ENCODE measurements around the gene LRRC8C. TPM values are rescaled to one million over a fixed set of nuclear protein-coding genes. Genes with fewer than 3 reads are reported as not detected.
"Not testable (repeated sequence)": the region's sequence is repeated elsewhere in the genome, so short reads cannot be mapped to it uniquely, and the experiment has no call there.

LRRC8C gene
- total RNA-seq, 2 donors from 2014 or later: 9.0 to 11.5 TPM

GRCh38 chr1:89627596-89627962 is 5.3 kb upstream of the LRRC8C start:
- no peaks in the 10 kb centered on the region for H3K9me3 ChIP-seq
- H3K27me3 ChIP-seq: no peaks in the 10 kb centered on the region
- H3K36me3 ChIP-seq: no peaks in the 10 kb centered on the region
- peaks cover 0 to 15% of the 10 kb centered on the region in 2 donors for H3K4me1 ChIP-seq
- no peak overlapping the region for H3K4me3 ChIP-seq
- DNase-seq (ENCODE audit: low spot score): no peak
- TF ChIP-seq CTCF (IDR thresholded peaks at IDR 0.05): no peak
- no peak overlapping the region for H3K27ac ChIP-seq

GRCh38 chr1:89629146-89629545 is 3.8 kb upstream of the LRRC8C start:
- H3K36me3 ChIP-seq: no peaks in the 10 kb centered on the region
- no peak for DNase-seq (ENCODE audit: low spot score)
- TF ChIP-seq CTCF (IDR thresholded peaks at IDR 0.05): no peak
- H3K4me1 ChIP-seq: peaks cover 0 to 15% of the 10 kb centered on the region in 2 donors
- H3K27ac ChIP-seq: no peak overlapping the region
- no peaks in the 10 kb centered on the region for H3K27me3 ChIP-seq
- no peaks in the 10 kb centered on the region for H3K9me3 ChIP-seq
- no peak overlapping the region for H3K4me3 ChIP-seq

- H3K27ac ChIP-seq; DNase-seq (ENCODE audit: low spot score); H3K4me3 ChIP-seq; H3K9me3 ChIP-seq; H3K27me3 ChIP-seq; H3K36me3 ChIP-seq: not testable (repeated sequence)
- peaks cover 0 to 20% of the 10 kb centered on the region in 2 donors for H3K4me1 ChIP-seq
Measured at GRCh38 chr1:89629600-89629999, 3.3 kb upstream of the LRRC8C start.

GRCh38 chr1:89630048-89630447 is 2.9 kb upstream of the LRRC8C start:
- H3K4me3 ChIP-seq: no peak overlapping the region
- H3K9me3 ChIP-seq: no peaks in the 10 kb centered on the region
- no peaks in the 10 kb centered on the region for H3K36me3 ChIP-seq
- H3K27ac ChIP-seq: no peak overlapping the region
- no peak for DNase-seq (ENCODE audit: low spot score)
- TF ChIP-seq CTCF (IDR thresholded peaks at IDR 0.05): no peak
- no peaks in the 10 kb centered on the region for H3K27me3 ChIP-seq
- peaks cover 0 to 23% of the 10 kb centered on the region in 2 donors for H3K4me1 ChIP-seq

GRCh38 chr1:89631816-89632656 is 884 bp upstream of the LRRC8C start:
- Histone ChIP-seq H3K9me3 (no peaks in the 10 kb centered on the region), H3K36me3 (no peaks in the 10 kb centered on the region), H3K4me3 (peak overlapping the region; percentile 96 to 97), H3K4me1 (peaks cover 0 to 43% of the 10 kb centered on the region in 2 donors), H3K27ac (peak overlapping the region; percentile 94 to 97), H3K27me3 (no peaks in the 10 kb centered on the region)
- no peak for TF ChIP-seq CTCF (IDR thresholded peaks at IDR 0.05)
- DNase-seq (ENCODE audit: low spot score): no peak

- no peak for TF ChIP-seq CTCF (IDR thresholded peaks at IDR 0.05)
Measured at GRCh38 chr1:89633248-89633799, 404 bp downstream of the LRRC8C start.

More at GRCh38 chr1:89633248-89633799, 404 bp downstream of the LRRC8C start:
- no peaks in the 10 kb centered on the region for H3K36me3 ChIP-seq
- H3K27ac ChIP-seq: peak overlapping the region; percentile 94 to 97
- peaks cover 0 to 48% of the 10 kb centered on the region in 2 donors for H3K4me1 ChIP-seq
- H3K4me3 ChIP-seq: peak overlapping the region; percentile 96 to 97
- DNase-seq (ENCODE audit: low spot score): no peak
- H3K27me3 ChIP-seq: no peaks in the 10 kb centered on the region
- no peaks in the 10 kb centered on the region for H3K9me3 ChIP-seq
